CD4-positive, alpha-beta T cell (primary cell): ENCODE data around the gene USP17L13. TPM values are rescaled to one million over a fixed set of nuclear protein-coding genes. Genes with fewer than 3 reads are reported as not detected.
"Not testable (repeated sequence)": the region's sequence is repeated elsewhere in the genome, so short reads cannot be mapped to it uniquely, and the experiment has no call there.

Experiments used
- ATAC-seq: fragments of 200-7000 bp; cut with Tn5 transposase; one replicate; pipeline ENCODE4 v1.10.0; 2022; ENCODE audit warnings: mild to moderate bottlenecking; ENCODE audit not compliant: poor library complexity
- CTCF ChIA-PET: fragments of 350-600 bp; sonication (Branson Sonifier 250); formaldehyde crosslinking; loops from one replicate; lab custom pipeline; 2021; ENCODE audit warnings: antibody characterized with exemption, inconsistent platforms; lab: Charles Lee
- POLR2A ChIA-PET: fragments of 350-600 bp; sonication (Branson Sonifier 250); formaldehyde crosslinking; loops from one replicate; lab custom pipeline; 2021; ENCODE audit warnings: antibody characterized with exemption, inconsistent platforms; lab: Charles Lee
- DNase-seq, 14 experiments: peaks; one replicate each; pipeline ENCODE4 v3.0.0-alpha.2; 2013 to 2020; ENCODE audit warnings: mixed read lengths in 2 of 14
- H3K27ac ChIP-seq, 2 donors: one replicate each; pipeline versions ENCODE4 v1.5.1 to v1.7.0; 2013; ENCODE audit warnings: low read length in 2 of 2, low read depth in 1 of 2, mild to moderate bottlenecking in 1 of 2
- H3K27me3 ChIP-seq, 2 experiments: 1 replicate in 1 of 2; 2 replicates in 1 of 2; pipeline versions ENCODE4 v1.6.1 to v1.7.0; 2013; ENCODE audit warnings: low read length in 2 of 2, control low read depth in 1 of 2, mild to moderate bottlenecking in 1 of 2, moderate library complexity in 1 of 2; ENCODE audit not compliant: insufficient read depth in 2 of 2, control insufficient read depth in 1 of 2
- H3K36me3 ChIP-seq: one replicate; pipeline ENCODE4 v1.6.1; 2013; ENCODE audit warnings: low read length, control low read depth; ENCODE audit not compliant: insufficient read depth
- H3K4me1 ChIP-seq: one replicate; pipeline ENCODE4 v1.6.1; 2013; ENCODE audit warnings: low read length, control low read depth; ENCODE audit not compliant: insufficient read depth
- H3K4me3 ChIP-seq: one replicate; pipeline ENCODE4 v1.5.1; 2013; ENCODE audit warnings: mild to moderate bottlenecking, low read length, moderate library complexity
- H3K9me3 ChIP-seq, 2 experiments: 1 replicate in 1 of 2; 2 replicates in 1 of 2; pipeline versions ENCODE4 v1.6.1 to v1.7.0; 2013; ENCODE audit warnings: low read length in 2 of 2, mild to moderate bottlenecking in 2 of 2, control low read depth in 1 of 2, moderate library complexity in 1 of 2; ENCODE audit not compliant: control insufficient read depth in 1 of 2, insufficient read depth in 1 of 2
- H3K27ac Mint-ChIP-seq: one replicate; pipeline ENCODE4 v1.8.0; 2020; ENCODE audit warnings: mixed read lengths
- H3K27me3 Mint-ChIP-seq: one replicate; pipeline ENCODE4 v1.8.0; 2021; ENCODE audit warnings: mixed read lengths
- H3K36me3 Mint-ChIP-seq: one replicate; pipeline ENCODE4 v1.8.0; 2021; ENCODE audit warnings: low read depth, mixed read lengths
- H3K4me1 Mint-ChIP-seq: one replicate; pipeline ENCODE4 v1.8.0; 2021; ENCODE audit warnings: low read depth, mixed read lengths
- H3K4me3 Mint-ChIP-seq: one replicate; pipeline ENCODE4 v1.8.0; 2020; ENCODE audit warnings: mild to moderate bottlenecking, mixed read lengths
- H3K9me3 Mint-ChIP-seq: one replicate; pipeline ENCODE4 v1.8.0; 2020; ENCODE audit warnings: mixed read lengths
- intact Hi-C, 2 experiments: fragments of 100-400 bp; cut with DNase I in 1 of 2; cut with micrococcal nuclease in 1 of 2; formaldehyde crosslinking; loops; one replicate each; pipeline versions ENCODE4 v1.15.1 to v1.9.0; 2023 to 2025; cut with DNase I, micrococcal nuclease
- total RNA-seq, 174 experiments: library from RNA in 2 of 174; stranded (reverse) in 2 of 174; gene quantifications; one replicate each; pipeline ENCODE4 v1.2.3 and lab custom pipeline; 2021 to 2026

The USP17L13 gene
- total RNA-seq, 2 experiments from 2014 or later = not detected

DNA sequence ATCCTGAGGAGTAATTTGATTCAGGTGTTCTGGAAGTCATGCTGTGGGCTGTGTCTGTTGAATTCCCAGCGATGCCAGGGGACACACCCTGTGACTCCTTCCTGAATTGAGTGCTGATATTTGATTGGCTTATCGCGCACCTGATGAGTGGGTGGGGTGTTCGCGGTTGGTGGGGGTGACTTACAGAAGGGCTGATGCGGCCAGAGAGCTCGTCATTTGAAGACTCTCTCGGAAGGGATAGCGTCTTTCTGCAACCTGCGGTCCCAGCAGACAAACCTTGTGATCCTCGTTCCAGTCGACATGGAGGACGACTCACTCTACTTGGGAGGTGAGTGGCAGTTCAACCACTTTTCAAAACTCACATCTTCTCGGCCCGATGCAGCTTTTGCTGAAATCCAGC is 9.4 kb downstream of the USP17L13 start, which contains the start of gene USP17L15:
TSS of gene USP17L15 (plus strand) at position 301 of the 400 bp plus-strand sequence. CDS start at position 301, 0 bp downstream.
- H3K4me3 ChIP-seq, H3K27me3 Mint-ChIP-seq, H3K4me1 Mint-ChIP-seq, H3K36me3 Mint-ChIP-seq, DNase-seq, CTCF ChIA-PET, ATAC-seq, H3K27ac Mint-ChIP-seq, POLR2A ChIA-PET, intact Hi-C loops, H3K9me3 ChIP-seq, H3K4me1 ChIP-seq, H3K27me3 ChIP-seq, H3K4me3 Mint-ChIP-seq, H3K27ac ChIP-seq, H3K9me3 Mint-ChIP-seq, H3K36me3 ChIP-seq: not testable (repeated sequence)

DNA sequence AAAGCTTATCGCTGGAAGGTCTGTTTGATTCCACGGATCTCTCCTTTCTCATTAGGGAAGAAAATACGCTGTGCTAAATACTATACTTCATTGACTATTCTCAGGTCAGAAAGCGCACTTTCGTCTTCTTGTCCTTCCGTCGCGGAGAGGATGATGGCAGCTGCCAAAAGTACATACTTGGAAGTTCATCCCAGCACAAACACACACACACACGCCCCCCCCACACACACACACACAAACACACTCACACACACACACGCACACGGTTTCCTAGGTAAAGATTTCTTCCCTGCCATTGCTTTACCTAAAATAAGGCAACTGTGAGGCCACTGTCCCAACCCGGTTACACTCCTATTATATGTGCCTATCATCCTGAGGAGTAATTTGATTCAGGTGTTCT is 13.8 kb downstream of the USP17L13 start:
- H3K36me3 Mint-ChIP-seq, intact Hi-C loops, CTCF ChIA-PET, H3K36me3 ChIP-seq, POLR2A ChIA-PET, H3K9me3 Mint-ChIP-seq, H3K4me1 ChIP-seq, H3K4me3 ChIP-seq, H3K4me3 Mint-ChIP-seq, ATAC-seq, H3K27me3 Mint-ChIP-seq, H3K4me1 Mint-ChIP-seq, H3K27ac ChIP-seq, H3K27ac Mint-ChIP-seq, H3K27me3 ChIP-seq, H3K9me3 ChIP-seq: not testable (repeated sequence)
- peak in 3 of 14 experiments; percentile 1 to 10 (median 6) for DNase-seq

DNA sequence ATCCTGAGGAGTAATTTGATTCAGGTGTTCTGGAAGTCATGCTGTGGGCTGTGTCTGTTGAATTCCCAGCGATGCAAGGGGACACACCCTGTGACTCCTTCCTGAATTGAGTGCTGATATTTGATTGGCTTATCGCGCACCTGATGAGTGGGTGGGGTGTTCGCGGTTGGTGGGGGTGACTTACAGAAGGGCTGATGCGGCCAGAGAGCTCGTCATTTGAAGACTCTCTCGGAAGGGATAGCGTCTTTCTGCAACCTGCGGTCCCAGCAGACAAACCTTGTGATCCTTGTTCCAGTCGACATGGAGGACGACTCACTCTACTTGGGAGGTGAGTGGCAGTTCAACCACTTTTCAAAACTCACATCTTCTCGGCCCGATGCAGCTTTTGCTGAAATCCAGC is 18.9 kb downstream of the USP17L13 start, which contains the start of gene USP17L17:
TSS of gene USP17L17 (plus strand) at position 301 of the 400 bp plus-strand sequence. CDS start at position 301, 0 bp downstream.
- H3K27me3 Mint-ChIP-seq, H3K9me3 ChIP-seq, DNase-seq, POLR2A ChIA-PET, H3K4me1 ChIP-seq, H3K4me3 Mint-ChIP-seq, CTCF ChIA-PET, H3K36me3 Mint-ChIP-seq, H3K27ac ChIP-seq, H3K4me3 ChIP-seq, H3K27ac Mint-ChIP-seq, H3K9me3 Mint-ChIP-seq, H3K27me3 ChIP-seq, intact Hi-C loops, ATAC-seq, H3K36me3 ChIP-seq, H3K4me1 Mint-ChIP-seq: not testable (repeated sequence)

DNA sequence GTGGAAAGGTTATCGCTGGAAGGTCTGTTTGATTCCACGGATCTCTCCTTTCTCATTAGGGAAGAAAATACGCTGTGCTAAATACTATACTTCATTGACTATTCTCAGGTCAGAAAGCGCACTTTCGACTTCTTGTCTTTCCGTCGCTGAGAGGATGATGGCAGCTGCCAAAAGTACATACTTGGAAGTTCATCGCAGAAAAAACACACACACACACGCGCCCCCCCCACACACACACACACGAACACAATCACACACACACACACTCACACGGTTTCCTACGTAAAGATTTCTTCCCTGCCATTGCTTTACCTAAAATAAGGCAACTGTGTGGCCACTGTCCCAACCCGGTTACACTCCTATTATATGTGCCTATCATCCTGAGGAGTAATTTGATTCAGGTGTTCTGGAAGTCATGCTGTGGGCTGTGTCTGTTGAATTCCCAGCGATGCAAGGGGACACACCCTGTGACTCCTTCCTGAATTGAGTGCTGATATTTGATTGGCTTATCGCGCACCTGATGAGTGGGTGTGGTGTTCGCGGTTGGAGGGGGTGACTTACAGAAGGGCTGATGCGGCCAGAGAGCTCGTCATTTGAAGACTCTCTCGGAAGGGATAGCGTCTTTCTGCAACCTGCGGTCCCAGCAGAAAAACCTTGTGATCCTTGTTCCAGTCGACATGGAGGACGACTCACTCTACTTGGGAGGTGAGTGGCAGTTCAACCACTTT is 23.4 kb downstream of the USP17L13 start, which contains the start of gene USP17L18:
TSS of gene USP17L18 (plus strand) at position 678 of the 728 bp plus-strand sequence. CDS start at position 678, 0 bp downstream.
- H3K27me3 Mint-ChIP-seq, H3K27ac ChIP-seq, H3K4me3 Mint-ChIP-seq, H3K4me1 ChIP-seq, H3K4me3 ChIP-seq, POLR2A ChIA-PET, H3K27ac Mint-ChIP-seq, H3K4me1 Mint-ChIP-seq, ATAC-seq, H3K36me3 ChIP-seq, H3K27me3 ChIP-seq, CTCF ChIA-PET, H3K36me3 Mint-ChIP-seq, H3K9me3 ChIP-seq, intact Hi-C loops, H3K9me3 Mint-ChIP-seq: not testable (repeated sequence)
- DNase-seq = peak in 5 of 14 experiments; percentile 0 to 33 (median 1)

DNA sequence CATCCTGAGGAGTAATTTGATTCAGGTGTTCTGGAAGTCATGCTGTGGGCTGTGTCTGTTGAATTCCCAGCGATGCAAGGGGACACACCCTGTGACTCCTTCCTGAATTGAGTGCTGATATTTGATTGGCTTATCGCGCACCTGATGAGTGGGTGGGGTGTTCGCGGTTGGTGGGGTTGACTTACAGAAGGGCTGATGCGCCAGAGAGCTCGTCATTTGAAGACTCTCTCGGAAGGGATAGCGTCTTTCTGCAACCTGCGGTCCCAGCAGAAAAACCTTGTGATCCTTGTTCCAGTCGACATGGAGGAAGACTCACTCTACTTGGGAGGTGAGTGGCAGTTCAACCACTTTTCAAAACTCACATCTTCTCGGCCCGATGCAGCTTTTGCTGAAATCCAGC is 28.4 kb downstream of the USP17L13 start, which contains the start of gene USP17L19:
TSS of gene USP17L19 (plus strand) at position 301 of the 400 bp plus-strand sequence. CDS start at position 301, 0 bp downstream.
- POLR2A ChIA-PET, H3K9me3 Mint-ChIP-seq, H3K36me3 Mint-ChIP-seq: not testable (repeated sequence)

DNA sequence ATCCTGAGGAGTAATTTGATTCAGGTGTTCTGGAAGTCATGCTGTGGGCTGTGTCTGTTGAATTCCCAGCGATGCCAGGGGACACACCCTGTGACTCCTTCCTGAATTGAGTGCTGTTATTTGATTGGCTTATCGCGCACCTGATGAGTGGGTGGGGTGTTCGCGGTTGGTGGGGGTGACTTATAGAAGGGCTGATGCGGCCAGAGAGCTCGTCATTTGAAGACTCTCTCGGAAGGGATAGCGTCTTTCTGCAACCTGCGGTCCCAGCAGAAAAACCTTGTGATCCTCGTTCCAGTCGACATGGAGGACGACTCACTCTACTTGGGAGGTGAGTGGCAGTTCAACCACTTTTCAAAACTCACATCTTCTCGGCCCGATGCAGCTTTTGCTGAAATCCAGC is 33.1 kb downstream of the USP17L13 start, which contains the start of gene USP17L20:
TSS of gene USP17L20 (plus strand) at position 301 of the 400 bp plus-strand sequence. CDS start at position 301, 0 bp downstream.
- H3K27ac Mint-ChIP-seq, H3K4me3 Mint-ChIP-seq, H3K4me1 Mint-ChIP-seq, POLR2A ChIA-PET, H3K27me3 ChIP-seq, intact Hi-C loops, H3K27me3 Mint-ChIP-seq, CTCF ChIA-PET, H3K4me1 ChIP-seq, H3K4me3 ChIP-seq, H3K9me3 Mint-ChIP-seq, H3K36me3 Mint-ChIP-seq, H3K9me3 ChIP-seq, H3K27ac ChIP-seq, ATAC-seq, H3K36me3 ChIP-seq, DNase-seq: not testable (repeated sequence)

More for the DNA sequence above, 28.4 kb downstream of the USP17L13 start, which contains the start of gene USP17L19:
- H3K36me3 ChIP-seq, H3K4me1 Mint-ChIP-seq, H3K4me3 ChIP-seq, ATAC-seq, H3K9me3 ChIP-seq, H3K27ac ChIP-seq, CTCF ChIA-PET, H3K27me3 ChIP-seq, H3K27ac Mint-ChIP-seq, H3K4me1 ChIP-seq, H3K4me3 Mint-ChIP-seq, DNase-seq, H3K27me3 Mint-ChIP-seq, intact Hi-C loops: not testable (repeated sequence)

DNA sequence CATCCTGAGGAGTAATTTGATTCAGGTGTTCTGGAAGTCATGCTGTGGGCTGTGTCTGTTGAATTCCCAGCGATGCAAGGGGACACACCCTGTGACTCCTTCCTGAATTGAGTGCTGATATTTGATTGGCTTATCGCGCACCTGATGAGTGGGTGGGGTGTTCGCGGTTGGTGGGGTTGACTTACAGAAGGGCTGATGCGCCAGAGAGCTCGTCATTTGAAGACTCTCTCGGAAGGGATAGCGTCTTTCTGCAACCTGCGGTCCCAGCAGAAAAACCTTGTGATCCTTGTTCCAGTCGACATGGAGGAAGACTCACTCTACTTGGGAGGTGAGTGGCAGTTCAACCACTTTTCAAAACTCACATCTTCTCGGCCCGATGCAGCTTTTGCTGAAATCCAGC is 37.9 kb downstream of the USP17L13 start, which contains the start of gene USP17L21:
TSS of gene USP17L21 (plus strand) at position 301 of the 400 bp plus-strand sequence. CDS start at position 301, 0 bp downstream.
- POLR2A ChIA-PET, CTCF ChIA-PET, ATAC-seq: not testable (repeated sequence)

More for the DNA sequence above, 37.9 kb downstream of the USP17L13 start, which contains the start of gene USP17L21:
- H3K4me3 ChIP-seq, intact Hi-C loops, H3K4me1 ChIP-seq, H3K4me3 Mint-ChIP-seq, H3K27me3 ChIP-seq, H3K9me3 Mint-ChIP-seq, H3K27ac ChIP-seq, H3K36me3 ChIP-seq, H3K36me3 Mint-ChIP-seq, H3K9me3 ChIP-seq, H3K4me1 Mint-ChIP-seq, DNase-seq, H3K27me3 Mint-ChIP-seq, H3K27ac Mint-ChIP-seq: not testable (repeated sequence)
